GM18858 (cell line): Measurements from ENCODE around the gene MICAL3.
"Not testable (repeated sequence)": the region's sequence is repeated elsewhere in the genome, so short reads cannot be mapped to it uniquely, and the experiment has no call there.

ENCODE experiments used
- ATAC-seq: cut with Tn5 transposase; IDR thresholded peaks from one replicate; pipeline ENCODE4 v1.9.1; 2021; ENCODE audit not compliant: unreplicated experiment

Gene MICAL3

DNA sequence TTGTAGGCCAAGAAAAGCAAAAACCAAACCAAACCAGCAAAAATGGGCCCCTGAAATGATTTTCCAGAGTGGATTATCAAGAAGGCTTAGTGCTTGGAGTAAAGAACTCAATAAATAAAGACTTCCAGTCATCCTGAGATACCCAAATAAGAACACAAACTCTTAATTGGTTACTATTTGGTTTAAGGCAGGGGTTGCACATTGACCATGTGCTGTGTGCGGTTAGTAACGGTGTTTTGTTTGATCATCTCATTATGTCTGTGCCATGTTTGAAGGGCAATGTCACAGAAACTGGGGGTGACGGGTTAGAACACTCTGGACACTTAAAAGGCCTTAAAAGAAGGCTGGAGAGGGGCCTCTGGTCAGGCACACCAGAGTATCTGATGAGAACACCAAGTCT lies 9.7 kb upstream of the MICAL3 start:
- ATAC-seq: no peak

GRCh38 chr22:18033204-18033998 lies 9.0 kb upstream of the MICAL3 start:
- no peak for ATAC-seq

DNA sequence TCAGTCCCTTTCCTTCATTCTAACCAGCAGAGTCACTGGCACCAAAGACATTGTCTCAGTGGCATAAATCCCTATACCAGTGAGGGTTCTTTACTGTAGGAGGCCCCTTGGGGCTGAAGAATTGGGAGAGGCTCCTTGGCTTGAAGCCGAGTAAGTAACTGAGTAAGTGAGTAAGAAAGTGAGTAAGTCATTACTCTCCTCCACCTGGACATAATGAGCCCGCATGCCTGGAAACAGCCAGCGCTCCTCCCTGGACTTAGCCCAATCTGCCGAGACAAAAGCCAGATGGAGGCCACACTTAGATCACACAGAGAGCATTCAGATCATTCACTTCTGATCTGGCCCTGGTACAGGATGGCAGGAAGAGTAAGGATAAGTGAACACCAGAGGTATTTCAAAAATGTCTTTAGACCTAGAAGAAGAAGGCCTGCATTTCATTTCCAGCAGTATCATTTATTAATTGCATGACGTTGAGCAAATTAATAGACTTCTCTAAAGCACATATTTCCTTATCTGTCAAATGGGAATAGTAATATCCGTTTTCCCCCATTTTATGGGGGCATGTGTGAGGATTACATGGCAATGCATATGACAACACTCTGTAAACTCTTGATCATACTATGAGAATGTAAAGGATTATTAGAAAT lies 8.2 kb upstream of the MICAL3 start:
- ATAC-seq: no peak

DNA sequence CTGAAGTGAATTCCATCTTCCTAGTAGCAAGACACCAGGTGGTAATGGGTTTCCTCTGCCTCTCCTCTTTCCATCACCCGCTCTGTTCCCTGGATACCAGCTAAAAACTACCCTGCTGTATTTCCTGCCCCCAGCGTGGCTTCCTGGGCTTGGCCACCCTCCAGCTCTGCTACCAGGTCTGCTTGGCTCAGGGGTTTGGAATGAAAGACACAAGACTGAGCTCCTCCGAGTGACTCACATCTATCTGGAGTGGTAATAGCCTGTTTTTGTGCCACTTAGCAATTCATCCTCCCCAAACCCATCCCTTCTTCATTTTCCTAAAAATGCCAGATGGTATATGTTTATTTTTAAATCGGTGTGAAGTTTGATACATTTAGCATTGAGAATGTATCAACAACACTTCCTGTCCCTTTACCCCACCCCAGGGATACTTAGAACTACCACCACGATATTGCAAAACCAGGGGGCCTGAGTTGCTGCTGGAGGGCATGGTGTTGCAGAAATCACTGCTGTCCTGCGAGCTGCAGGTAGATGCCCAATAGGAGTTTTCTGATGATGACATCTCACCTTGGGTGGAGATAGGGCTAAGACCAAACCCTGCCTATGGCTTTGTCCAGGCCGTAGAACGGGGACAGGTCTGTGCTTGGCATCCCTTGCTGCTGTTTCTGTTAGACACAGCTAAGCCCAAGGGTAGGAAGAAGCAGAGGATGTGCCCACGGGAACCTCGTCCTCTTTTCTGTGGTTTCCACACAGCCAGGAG lies 7.5 kb upstream of the MICAL3 start:
- no peak for ATAC-seq

GRCh38 chr22:18029686-18030267 lies 5.4 kb upstream of the MICAL3 start:
- ATAC-seq: no peak

- ATAC-seq: peak; percentile 57
Observed at GRCh38 chr22:18028817-18029527, 4.6 kb upstream of the MICAL3 start.

DNA sequence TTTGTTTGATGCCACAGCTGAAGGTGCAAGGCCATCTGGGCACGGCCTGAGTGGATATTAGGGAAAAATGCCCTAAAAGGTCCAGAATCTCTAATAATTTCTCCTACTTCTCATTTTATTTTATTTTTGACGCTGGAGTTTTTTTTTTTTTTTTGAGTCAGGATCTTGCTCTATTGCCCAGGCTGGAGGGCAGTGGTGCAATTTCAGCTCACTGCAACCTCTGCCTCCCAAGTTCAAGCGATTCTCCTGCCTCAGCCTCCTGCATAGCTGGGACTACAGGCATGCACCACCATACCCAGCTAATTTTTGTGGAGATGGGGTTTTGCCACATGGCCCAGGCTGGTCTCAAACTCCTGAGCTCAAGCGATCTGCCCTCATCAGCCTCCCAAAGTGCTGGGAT lies 1.5 kb upstream of the MICAL3 start:
- not testable (repeated sequence) for ATAC-seq

DNA sequence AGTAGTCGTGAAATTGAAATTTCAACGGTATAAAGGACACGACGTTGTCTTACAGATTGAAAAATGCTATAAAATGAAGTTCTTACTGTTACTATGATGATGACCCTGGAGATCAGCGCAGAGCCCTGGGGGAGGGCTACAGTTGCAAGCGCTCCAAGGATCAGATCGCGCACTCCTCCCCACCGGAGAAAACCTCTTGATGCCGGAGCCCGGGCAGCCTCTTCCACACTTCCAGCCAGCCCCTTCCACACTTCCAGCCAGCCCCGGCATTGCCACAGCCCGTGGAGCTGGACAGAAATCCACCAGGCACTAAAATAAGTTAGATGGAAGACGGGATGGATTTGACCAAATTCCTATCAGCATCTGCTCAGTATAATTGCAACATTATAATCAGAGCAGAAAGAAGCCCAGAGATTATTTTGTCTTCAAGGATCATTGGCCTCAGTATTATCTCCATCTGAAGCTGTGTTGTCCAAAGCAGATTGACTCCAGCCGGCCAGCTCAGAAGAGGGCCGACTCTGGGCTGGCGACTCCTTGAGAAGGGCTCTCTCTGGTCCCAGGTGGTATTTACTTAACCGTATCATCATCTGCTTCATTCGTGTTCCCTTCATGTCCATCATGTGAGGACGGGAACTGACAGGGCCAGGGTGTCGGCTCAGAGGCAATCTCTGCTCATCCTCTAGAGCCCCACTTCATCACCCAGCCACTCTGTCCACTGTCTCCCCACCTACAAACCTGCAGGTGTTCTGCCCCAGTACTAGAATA lies 777 bp upstream of the MICAL3 start:
- no peak for ATAC-seq

DNA sequence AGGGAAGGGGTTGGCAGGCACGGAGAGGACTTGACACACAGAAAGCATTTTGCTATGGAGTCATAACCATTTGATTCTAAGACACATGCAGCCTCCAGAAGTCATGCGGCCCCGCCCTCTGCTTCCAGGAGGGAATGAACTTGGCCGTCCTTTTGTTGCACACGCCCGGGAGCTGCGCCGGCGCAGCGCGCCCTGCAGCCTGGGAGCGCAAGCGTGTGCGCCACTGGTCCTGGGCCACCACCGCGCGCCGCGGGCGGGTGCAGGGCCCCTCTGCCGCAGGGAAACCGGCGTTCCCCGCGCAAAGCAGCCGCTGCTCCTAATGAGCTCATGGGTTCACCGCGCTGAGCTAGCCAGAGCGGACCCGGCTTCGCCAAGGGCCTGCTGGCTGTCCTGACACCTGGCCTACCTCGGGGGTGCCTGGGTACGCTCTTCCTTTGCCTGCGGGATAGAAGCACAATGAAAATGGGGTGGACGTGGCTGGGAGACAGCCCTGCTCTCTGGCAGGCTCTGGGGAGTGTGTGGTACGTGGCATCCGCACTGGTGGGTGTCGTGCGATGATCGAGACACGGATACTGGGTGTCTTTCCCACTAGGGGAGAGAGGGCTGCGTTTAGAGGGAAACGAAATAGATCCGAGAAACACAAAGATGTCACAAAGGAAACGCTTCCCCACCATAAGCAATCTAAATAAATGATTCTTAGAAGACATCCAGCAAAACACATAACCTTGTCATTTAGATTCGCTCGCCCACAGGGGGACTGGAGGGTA lies 669 bp downstream of the MICAL3 start:
- ATAC-seq: no peak

DNA sequence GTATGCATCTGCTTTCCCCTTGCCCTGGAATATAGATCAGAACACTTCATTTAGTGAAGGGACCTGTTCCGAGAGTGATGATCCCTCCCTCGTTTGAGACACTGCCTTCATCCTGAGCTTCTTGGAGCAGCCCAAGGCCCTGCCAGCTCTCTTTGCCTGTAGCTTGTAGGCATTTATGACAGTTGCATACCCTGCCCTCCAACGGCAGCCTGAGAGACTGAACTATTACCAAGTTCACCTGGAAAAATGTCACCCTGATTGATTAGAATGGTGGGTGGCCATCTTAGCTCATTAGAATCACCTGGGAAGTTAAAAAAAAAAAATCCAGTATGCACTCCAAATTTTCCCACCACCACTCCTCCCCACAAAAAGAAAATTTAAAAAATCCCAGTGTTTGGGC lies 1.5 kb downstream of the MICAL3 start:
- ATAC-seq: no peak

DNA sequence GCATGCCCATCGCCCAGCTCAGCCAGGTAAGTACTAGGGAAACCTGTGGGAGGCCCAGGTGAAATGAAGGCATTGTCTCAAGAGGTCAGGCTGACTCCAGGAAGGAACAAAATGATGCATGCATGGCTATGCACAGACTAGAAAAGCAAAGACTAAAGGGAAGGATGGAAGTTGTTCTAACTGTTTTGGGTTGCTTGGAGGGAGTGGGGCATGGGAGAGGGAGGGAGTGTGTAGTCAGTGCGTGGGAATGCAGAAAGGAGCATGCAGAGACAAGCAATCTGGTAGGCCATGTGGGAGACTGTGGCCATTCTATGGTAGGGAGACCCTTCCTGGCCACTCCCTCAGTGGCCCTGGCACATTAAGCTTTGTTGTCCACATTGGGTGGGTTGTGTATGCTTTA lies 2.9 kb downstream of the MICAL3 start:
- no peak for ATAC-seq

- not testable (repeated sequence) for ATAC-seq
Observed at GRCh38 chr22:18020743-18021142, 3.6 kb downstream of the MICAL3 start.

DNA sequence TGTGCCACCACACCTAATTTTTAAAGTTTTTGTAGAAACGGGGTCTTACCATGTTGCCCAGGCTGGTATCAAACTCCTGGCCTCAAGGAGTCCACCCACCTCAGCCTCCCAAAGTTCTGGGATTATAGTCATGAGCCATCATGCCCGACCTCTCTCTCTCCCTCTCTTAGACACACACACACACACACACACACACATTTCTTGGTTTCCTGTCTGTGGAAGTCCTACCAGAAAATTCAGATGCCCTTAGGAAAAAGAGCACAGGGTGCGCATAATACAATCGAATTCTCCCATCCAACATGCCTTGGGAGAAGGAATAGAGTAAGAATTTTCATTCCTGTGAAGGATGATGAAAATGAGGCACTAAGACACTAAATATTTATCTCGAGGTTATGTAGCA lies 10.4 kb downstream of the MICAL3 start:
- no peak for ATAC-seq

- no peak for ATAC-seq
Observed at GRCh38 chr22:18013436-18013835, 10.9 kb downstream of the MICAL3 start.

DNA sequence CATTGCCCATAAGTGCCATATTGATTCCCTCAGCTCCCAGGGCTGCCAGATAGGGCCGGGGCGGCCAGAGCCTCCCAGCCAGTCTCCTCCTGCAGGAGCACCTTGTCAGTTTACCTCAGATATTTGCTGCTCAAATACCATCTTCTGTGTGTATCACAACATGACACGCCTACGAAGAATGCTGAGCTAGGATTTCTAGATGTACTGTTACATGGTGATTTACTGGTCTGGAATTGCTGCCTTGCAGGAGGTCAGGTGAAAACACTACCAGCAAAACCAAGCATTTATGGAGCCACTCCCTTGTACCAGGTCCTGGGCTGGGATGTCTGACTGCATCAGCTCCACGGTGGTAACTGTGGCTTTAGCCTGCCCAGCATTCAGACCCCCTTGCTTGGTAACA lies 11.8 kb downstream of the MICAL3 start:
- no peak for ATAC-seq

- no peak for ATAC-seq
Observed at GRCh38 chr22:18010266-18010665, 14.1 kb downstream of the MICAL3 start.

DNA sequence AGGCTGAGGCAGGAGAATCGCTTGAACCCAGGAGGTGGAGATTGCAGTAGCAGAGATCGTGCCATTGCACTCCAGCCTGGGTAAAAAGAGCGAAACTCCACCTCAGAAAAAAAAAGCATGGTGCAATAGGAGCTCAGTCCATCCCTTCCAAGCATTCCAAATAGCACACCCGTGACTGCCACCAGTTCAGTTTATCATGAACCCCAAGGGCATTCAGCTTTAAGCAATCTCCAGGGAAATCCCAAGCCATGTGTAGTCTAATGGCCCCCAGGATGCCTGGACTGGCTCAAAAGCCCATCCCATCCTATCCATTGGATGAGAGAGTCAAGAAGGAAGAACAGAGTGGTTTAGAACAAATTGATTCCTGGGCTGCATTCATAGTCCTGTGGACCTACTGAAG lies 16.2 kb downstream of the MICAL3 start:
- no peak for ATAC-seq

GRCh38 chr22:18005201-18005926 lies 19.0 kb downstream of the MICAL3 start:
- ATAC-seq: no peak

- ATAC-seq: not testable (repeated sequence)
Observed at GRCh38 chr22:18001894-18002315, 22.5 kb downstream of the MICAL3 start.
